ENCODE data around the gene ANKRD16.

The ANKRD16 gene

DNA sequence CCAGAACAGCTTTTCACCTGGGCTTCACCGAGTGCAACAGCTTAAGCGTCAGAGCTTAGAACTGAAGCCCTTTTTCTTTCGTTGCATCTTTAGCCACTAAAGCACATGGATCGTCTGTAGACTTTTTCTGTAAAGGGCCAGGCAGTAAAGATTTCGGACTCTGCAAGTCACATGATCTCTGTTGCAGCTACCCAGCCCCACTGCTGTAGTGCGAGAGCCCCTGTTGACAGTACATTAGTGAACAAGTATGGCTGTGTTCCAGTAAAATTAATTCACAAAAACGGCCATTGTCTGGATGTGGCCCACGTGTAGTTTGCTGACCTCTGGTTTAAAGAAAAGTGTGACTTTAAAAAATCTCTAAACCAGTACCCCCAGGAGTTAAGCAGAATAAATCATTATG, 39.7 kb upstream of the ANKRD16 start:
- DNase-seq (ENCODE audit: low spot score): no peak
- TF ChIP-seq, protein P1, sequence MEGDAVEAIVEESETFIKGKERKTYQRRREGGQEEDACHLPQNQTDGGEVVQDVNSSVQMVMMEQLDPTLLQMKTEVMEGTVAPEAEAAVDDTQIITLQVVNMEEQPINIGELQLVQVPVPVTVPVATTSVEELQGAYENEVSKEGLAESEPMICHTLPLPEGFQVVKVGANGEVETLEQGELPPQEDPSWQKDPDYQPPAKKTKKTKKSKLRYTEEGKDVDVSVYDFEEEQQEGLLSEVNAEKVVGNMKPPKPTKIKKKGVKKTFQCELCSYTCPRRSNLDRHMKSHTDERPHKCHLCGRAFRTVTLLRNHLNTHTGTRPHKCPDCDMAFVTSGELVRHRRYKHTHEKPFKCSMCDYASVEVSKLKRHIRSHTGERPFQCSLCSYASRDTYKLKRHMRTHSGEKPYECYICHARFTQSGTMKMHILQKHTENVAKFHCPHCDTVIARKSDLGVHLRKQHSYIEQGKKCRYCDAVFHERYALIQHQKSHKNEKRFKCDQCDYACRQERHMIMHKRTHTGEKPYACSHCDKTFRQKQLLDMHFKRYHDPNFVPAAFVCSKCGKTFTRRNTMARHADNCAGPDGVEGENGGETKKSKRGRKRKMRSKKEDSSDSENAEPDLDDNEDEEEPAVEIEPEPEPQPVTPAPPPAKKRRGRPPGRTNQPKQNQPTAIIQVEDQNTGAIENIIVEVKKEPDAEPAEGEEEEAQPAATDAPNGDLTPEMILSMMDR (IDR thresholded peaks at IDR 0.05; ENCODE audit: extremely low read depth, missing control alignments): no peak

DNA sequence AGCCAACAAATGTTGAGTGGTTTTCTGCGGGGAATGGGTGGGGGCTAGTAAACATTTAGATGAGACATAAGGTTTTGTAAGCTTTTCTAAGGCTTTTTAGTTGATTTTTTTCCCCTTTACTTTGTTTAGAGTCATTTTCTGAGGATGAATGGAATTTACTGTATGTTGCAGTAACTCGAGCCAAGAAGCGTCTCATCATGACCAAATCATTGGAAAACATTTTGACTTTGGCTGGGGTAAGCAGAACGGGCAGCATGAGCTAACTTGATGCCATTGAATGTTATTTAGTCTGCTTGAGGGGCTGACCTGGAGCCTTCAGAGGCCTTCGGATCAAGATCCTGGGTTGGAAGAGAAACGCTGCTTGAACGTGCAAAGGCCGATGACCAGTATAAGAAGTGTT, 37.6 kb upstream of the ANKRD16 start:
- no peak for DNase-seq (ENCODE audit: low spot score)
- TF ChIP-seq, protein P1 (IDR thresholded peaks at IDR 0.05; ENCODE audit: extremely low read depth, missing control alignments): no peak

DNA sequence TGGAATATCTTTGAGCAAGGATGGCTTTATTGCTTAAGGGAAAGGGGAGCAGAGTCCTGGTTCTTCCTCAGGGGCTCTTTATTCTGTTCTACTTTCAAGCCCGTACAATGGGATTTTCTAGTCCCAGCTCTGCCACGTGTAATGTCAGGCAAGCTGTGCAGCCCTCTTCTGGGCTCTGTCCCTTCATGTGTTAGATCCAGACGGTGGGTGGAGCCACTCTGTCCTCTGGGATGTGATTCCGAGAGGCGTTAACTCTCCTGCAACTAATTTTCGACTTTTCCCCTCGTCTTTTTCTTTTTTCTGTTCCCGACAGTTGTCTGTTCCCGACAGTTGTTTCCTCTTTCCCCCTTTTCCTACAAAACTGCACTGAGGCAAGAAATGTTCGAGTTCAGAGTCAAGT, 35.2 kb upstream of the ANKRD16 start:
- TF ChIP-seq, protein P1 (IDR thresholded peaks at IDR 0.05; ENCODE audit: extremely low read depth, missing control alignments): no peak
- no peak for DNase-seq (ENCODE audit: low spot score)

DNA sequence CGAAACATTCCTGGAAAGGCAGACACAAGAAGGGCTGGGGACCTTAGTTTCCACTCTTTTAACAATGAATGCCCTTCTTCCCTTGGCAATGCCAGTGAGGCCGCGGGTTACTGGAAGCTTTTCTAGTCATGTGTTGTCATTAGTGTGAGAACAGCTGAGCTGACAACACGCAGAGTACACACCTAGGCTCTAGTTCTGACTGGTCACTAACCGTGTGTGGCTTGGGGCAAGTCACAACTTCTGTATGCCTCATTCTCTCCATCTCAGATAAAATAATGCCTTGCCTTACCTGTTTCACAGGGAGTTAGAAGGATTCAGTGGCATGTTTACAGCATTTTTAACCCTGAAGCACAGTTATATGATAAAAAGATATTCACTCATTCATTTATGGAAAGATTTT, 32.1 kb upstream of the ANKRD16 start:
- TF ChIP-seq, protein P1 (IDR thresholded peaks at IDR 0.05; ENCODE audit: extremely low read depth, missing control alignments): no peak
- no peak for DNase-seq (ENCODE audit: low spot score)

DNA sequence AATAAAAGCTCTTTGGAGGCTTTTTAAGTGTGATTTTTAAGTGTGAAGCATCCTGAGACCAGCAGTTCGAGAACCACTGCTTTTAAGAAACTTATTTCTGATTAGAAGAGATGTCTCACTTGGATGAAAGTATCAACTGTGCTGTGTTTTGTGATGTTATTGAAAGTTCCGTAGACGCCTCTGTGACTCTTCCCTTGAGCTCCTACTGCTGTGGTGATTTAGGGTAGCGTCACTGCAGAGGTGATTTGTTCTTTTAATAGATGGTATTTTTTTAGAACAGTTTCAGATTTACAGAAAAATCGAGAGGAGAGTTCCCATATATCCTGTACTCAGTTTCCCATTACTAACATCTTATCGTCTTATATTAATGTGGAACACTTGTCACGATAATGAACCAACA, 29.9 kb upstream of the ANKRD16 start:
- DNase-seq (ENCODE audit: low spot score): no peak
- TF ChIP-seq, protein P1 (IDR thresholded peaks at IDR 0.05; ENCODE audit: extremely low read depth, missing control alignments): no peak

DNA sequence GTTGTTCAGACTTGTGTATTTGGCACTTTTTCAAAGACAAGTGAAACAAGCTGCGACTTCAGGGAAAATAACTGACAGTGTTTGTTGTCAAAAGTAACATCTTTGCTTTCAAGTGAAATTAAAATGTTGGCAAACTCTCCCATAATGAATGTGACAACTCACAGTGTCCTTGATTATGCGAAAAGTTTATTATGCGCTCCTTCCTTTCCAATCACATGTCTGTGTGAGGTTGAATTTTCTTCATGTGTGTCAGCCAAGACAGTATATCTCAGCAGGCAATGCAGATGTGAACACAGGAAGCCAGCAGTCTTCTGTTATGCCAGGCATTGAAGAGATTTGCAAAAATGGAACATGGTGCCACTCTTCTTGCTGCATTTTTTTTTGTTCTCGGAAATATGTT, 29.1 kb upstream of the ANKRD16 start:
- TF ChIP-seq, protein P1 (IDR thresholded peaks at IDR 0.05; ENCODE audit: extremely low read depth, missing control alignments): no peak
- no peak for DNase-seq (ENCODE audit: low spot score)

DNA sequence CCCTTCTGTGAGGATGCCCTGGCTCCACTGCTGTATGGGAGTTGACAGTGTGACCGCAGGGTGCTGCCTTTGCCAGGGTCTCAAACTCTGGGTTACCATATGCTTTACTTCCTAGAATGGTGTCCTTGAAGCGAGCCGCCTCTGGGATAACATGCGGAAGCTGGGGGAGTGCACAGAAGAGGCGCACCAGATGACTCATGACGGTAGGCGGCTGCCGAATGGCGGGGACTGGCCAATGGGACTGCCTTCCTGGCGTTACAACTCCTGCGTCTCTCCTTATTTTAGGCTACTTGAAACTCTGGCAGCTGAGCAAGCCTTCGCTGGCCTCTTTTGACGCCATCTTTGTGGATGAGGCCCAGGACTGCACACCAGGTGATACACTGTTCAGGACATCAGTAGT, 27.6 kb upstream of the ANKRD16 start:
- DNase-seq (ENCODE audit: low spot score): no peak
- TF ChIP-seq, protein P1 (IDR thresholded peaks at IDR 0.05; ENCODE audit: extremely low read depth, missing control alignments): no peak

Measured in GM20000 (cell line).